ENCODE data around the gene PPP2R2C.

DNA sequence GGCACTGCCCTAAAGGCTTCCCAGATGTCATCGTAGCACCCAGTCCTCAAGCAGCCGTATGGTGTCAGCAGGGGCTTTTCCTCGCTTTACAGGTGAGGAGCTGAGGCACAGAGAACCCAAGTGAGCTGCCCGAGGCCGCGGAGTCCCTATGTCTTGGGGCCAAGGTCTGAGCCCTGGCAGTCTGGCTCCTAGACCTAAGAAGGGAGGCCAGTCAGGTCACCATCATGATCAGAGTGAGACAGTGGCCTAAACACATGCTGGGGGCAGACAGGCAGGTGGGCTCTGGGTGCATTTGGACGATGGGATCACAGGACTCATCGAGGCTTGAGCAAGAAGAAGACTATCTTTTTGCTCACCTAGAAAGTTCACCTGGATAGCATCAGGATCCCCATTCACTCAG, 107.8 kb downstream of the PPP2R2C start:
- TF ChIP-seq, protein P1, sequence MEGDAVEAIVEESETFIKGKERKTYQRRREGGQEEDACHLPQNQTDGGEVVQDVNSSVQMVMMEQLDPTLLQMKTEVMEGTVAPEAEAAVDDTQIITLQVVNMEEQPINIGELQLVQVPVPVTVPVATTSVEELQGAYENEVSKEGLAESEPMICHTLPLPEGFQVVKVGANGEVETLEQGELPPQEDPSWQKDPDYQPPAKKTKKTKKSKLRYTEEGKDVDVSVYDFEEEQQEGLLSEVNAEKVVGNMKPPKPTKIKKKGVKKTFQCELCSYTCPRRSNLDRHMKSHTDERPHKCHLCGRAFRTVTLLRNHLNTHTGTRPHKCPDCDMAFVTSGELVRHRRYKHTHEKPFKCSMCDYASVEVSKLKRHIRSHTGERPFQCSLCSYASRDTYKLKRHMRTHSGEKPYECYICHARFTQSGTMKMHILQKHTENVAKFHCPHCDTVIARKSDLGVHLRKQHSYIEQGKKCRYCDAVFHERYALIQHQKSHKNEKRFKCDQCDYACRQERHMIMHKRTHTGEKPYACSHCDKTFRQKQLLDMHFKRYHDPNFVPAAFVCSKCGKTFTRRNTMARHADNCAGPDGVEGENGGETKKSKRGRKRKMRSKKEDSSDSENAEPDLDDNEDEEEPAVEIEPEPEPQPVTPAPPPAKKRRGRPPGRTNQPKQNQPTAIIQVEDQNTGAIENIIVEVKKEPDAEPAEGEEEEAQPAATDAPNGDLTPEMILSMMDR (IDR thresholded peaks at IDR 0.05 in 8 of 11, conservative IDR thresholded peaks at IDR 0.05 in 3 of 11) = no peak
- TF ChIP-seq POLR2A (IDR thresholded peaks at IDR 0.05) = no peak
- no peak for TF ChIP-seq POLR2AphosphoS5 (IDR thresholded peaks at IDR 0.05)
